ENCODE data around the gene HINT1.
"Not testable (repeated sequence)": the region's sequence is repeated elsewhere in the genome, so short reads cannot be mapped to it uniquely, and the experiment has no call there.

HINT1 gene

GRCh38 chr5:131165119-131165727, at the start of gene HINT1:
Gene HINT1, minus strand, starts transcription at chr5:131165256. Its CDS starts 51 bp downstream, at chr5:131165205.
- H3K9me3 Mint-ChIP-seq = no peaks in the 10 kb centered on the region

DNA sequence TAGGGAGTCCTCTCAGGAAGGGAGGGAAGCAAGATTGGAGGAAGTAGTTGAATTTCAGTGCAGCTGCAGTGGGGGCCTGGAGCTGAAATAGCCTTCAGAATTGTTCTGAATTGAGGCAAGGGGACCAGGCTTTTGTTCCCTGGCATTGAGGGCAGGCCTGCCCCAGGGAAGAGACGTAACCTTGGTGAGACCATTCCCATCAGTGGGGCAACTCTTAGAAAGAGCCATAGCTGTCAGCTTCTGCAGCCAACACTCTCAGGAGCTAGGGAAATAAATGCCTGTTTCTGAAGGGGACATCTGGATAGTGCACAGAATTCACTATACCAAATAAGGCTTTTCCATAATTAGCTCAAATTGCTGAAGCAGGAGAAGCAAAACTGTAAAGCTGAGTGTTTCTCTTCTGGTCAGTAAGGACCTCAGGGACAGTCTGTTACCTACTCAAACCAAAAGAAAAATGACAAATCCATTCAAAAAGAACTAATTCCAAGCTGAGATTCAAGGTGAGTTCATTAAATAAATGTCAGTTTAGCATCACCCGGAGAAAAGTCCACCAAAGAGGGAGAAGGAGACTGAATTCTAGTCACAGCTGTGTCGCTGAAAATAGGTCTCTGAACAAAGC, 49.7 kb upstream of the HINT1 start:
- no peaks in the 10 kb centered on the region for H3K27me3 Mint-ChIP-seq
- H3K27ac Mint-ChIP-seq = no peak overlapping the region
- ATAC-seq (no peak), DNase-seq (no peak)
- H3K4me1 Mint-ChIP-seq = peaks cover 77% of the 10 kb centered on the region
- no peak overlapping the region for H3K4me3 Mint-ChIP-seq
- H3K9me3 Mint-ChIP-seq = no peaks in the 10 kb centered on the region

More at GRCh38 chr5:131165119-131165727, at the start of gene HINT1:
- peak; percentile 91 for ATAC-seq
- Mint-ChIP-seq H3K4me1 (peaks cover 57% of the 10 kb centered on the region), H3K27me3 (no peaks in the 10 kb centered on the region), H3K27ac (peak within 1 kb of the TSS; percentile 98 to 99), H3K4me3 (peak within 1 kb of the TSS; percentile 93 to 94)
- peak; percentile 93 to 94 for DNase-seq

- Mint-ChIP-seq H3K27ac (peak overlapping the region in 1 of 2 donors; percentile 19), H3K27me3 (no peaks in the 10 kb centered on the region), H3K9me3 (no peaks in the 10 kb centered on the region), H3K4me3 (peak overlapping the region; percentile 29 to 55), H3K4me1 (peaks cover 69% of the 10 kb centered on the region)
- ATAC-seq (no peak), DNase-seq (no peak)
These were observed 47.5 kb upstream of the HINT1 start for GRCh38 chr5:131212471-131213021.

- DNase-seq (no peak), ATAC-seq (no peak)
- Mint-ChIP-seq H3K4me1 (peaks cover 73% of the 10 kb centered on the region), H3K4me3 (peak overlapping the region; percentile 71 to 80), H3K27me3 (no peaks in the 10 kb centered on the region), H3K27ac (no peak overlapping the region), H3K9me3 (no peaks in the 10 kb centered on the region)
These were observed 46.6 kb upstream of the HINT1 start for GRCh38 chr5:131211669-131212068.

- Mint-ChIP-seq H3K27ac (peak overlapping the region; percentile 86 to 98), H3K4me1 (peaks cover 72% of the 10 kb centered on the region), H3K4me3 (peak overlapping the region; percentile 80 to 81), H3K9me3 (no peaks in the 10 kb centered on the region), H3K27me3 (no peaks in the 10 kb centered on the region)
- ATAC-seq (no peak), DNase-seq (no peak)
These were observed 45.1 kb upstream of the HINT1 start for GRCh38 chr5:131210151-131210510.

DNA sequence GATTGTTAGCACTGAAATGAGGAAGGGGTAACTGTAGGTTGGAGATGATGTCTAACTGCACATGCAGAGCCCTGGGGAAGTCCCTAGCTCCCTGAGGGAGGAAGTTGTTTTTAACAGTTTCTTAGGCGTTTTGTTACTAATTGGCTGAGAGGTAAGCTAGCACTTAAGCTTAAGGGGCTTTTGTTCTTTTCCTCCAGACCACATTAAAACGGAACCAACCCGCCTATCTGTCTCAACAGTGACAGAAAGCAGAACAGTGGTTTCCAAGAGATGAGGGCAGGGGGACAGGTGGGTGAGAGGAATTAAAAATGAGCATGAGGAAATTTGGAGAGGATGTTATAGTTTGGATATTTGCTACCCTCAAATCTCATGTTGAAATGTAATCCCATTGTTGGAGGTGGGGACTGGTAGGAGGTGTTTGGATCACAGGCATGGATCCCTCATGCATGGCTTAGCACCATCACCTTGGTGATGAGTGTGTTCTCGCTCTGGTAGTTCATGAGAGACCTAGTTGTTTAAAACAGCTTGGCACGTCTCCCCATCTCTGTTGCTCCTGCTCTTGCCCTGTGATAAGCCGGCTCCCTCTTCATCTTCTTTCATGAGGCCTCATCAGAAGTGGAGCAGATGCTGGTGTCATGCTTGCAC, 44.6 kb upstream of the HINT1 start:
- ATAC-seq (peak; percentile 96), DNase-seq (peak; percentile 54 to 66)
- no peaks in the 10 kb centered on the region for H3K9me3 Mint-ChIP-seq
- peaks cover 67% of the 10 kb centered on the region for H3K4me1 Mint-ChIP-seq
- no peaks in the 10 kb centered on the region for H3K27me3 Mint-ChIP-seq
- peak overlapping the region; percentile 80 to 81 for H3K4me3 Mint-ChIP-seq
- H3K27ac Mint-ChIP-seq = peak overlapping the region; percentile 86 to 98

GRCh38 chr5:131209175-131209505, 44.1 kb upstream of the HINT1 start:
- peaks cover 62% of the 10 kb centered on the region for H3K4me1 Mint-ChIP-seq
- ATAC-seq = no peak

GRCh38 chr5:131206772-131207171, 41.7 kb upstream of the HINT1 start:
- no peak overlapping the region for H3K4me3 Mint-ChIP-seq
- H3K27ac Mint-ChIP-seq = no peak overlapping the region
- H3K4me1 Mint-ChIP-seq = peaks cover 44% of the 10 kb centered on the region
- ATAC-seq (no peak), DNase-seq (no peak)
- H3K27me3 Mint-ChIP-seq = no peaks in the 10 kb centered on the region
- H3K9me3 Mint-ChIP-seq = no peaks in the 10 kb centered on the region

More at GRCh38 chr5:131209175-131209505, 44.1 kb upstream of the HINT1 start:
- no peaks in the 10 kb centered on the region for H3K27me3 Mint-ChIP-seq
- peak overlapping the region; percentile 80 to 81 for H3K4me3 Mint-ChIP-seq
- no peaks in the 10 kb centered on the region for H3K9me3 Mint-ChIP-seq
- DNase-seq = no peak
- peak overlapping the region; percentile 54 to 98 for H3K27ac Mint-ChIP-seq

- no peak for DNase-seq
- Mint-ChIP-seq H3K4me1 (peaks cover 37% of the 10 kb centered on the region), H3K27me3 (no peaks in the 10 kb centered on the region), H3K4me3 (no peak overlapping the region), H3K27ac (no peak overlapping the region), H3K9me3 (no peaks in the 10 kb centered on the region)
- ATAC-seq = no peak
These were observed 41.0 kb upstream of the HINT1 start for GRCh38 chr5:131206061-131206460.

- no peak for ATAC-seq
These were observed 39.9 kb upstream of the HINT1 start for GRCh38 chr5:131204964-131205363.

GRCh38 chr5:131200560-131200959, 35.5 kb upstream of the HINT1 start:
- ATAC-seq (no peak), DNase-seq (no peak)
- Mint-ChIP-seq H3K4me3 (no peak overlapping the region), H3K9me3 (no peaks in the 10 kb centered on the region), H3K27me3 (no peaks in the 10 kb centered on the region), H3K4me1 (no peaks in the 10 kb centered on the region), H3K27ac (no peak overlapping the region)

More at GRCh38 chr5:131204964-131205363, 39.9 kb upstream of the HINT1 start:
- H3K27me3 Mint-ChIP-seq = no peaks in the 10 kb centered on the region
- H3K4me1 Mint-ChIP-seq = peaks cover 26% of the 10 kb centered on the region
- no peak overlapping the region for H3K27ac Mint-ChIP-seq
- DNase-seq = no peak
- no peaks in the 10 kb centered on the region for H3K9me3 Mint-ChIP-seq
- no peak overlapping the region for H3K4me3 Mint-ChIP-seq

- no peak overlapping the region for H3K4me3 Mint-ChIP-seq
- no peak overlapping the region for H3K27ac Mint-ChIP-seq
- no peak for ATAC-seq
These were observed 33.6 kb upstream of the HINT1 start for GRCh38 chr5:131198625-131199024.

DNA sequence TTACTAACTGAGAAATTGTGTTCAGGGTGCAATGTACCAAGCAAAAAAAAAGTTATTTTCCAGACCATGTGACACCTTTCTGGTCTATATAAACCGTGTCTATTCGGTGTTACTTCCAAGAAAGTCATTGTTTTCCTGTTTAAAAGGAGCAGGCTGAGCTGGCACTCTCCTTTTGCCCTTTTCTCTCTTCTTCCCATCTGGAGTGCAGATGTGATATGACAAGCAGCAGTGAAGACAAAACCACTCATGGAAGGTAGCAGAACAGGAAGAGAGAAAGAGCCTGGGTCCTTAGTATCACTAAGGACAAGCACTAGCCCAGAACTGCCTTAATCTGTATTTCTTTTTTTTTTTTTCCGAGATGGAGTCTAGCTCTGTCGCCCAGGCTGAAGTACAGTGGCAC, 31.3 kb upstream of the HINT1 start:
- DNase-seq = no peak
- H3K27ac Mint-ChIP-seq = no peak overlapping the region
- no peaks in the 10 kb centered on the region for H3K9me3 Mint-ChIP-seq

More at GRCh38 chr5:131198625-131199024, 33.6 kb upstream of the HINT1 start:
- Mint-ChIP-seq H3K9me3 (no peaks in the 10 kb centered on the region), H3K27me3 (no peaks in the 10 kb centered on the region), H3K4me1 (no peaks in the 10 kb centered on the region)
- no peak for DNase-seq

DNA sequence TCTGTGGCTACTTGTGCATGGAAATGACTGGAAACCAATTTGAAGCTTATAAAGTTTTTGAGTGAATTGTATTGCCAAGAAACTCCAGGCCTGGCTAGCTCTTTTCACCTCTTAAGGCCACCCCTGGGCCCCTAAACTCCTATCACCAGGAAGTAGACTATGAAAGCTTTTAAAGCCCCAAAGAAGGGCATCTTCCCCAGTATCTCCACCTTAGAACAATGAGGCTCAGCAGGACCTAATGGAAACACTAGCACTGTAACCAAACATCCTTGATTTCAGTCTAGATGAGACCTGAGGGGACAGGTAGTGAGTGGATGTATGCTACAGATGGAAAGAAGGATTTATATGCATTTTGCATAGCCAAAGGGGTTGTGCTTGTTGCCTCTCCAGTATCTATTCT, 30.6 kb upstream of the HINT1 start:
- ATAC-seq (no peak), DNase-seq (no peak)
- Mint-ChIP-seq H3K27ac (no peak overlapping the region), H3K4me3 (no peak overlapping the region), H3K9me3 (no peaks in the 10 kb centered on the region), H3K27me3 (no peaks in the 10 kb centered on the region), H3K4me1 (no peaks in the 10 kb centered on the region)

More for the DNA sequence above, 31.3 kb upstream of the HINT1 start:
- Mint-ChIP-seq H3K4me3 (no peak overlapping the region), H3K27me3 (no peaks in the 10 kb centered on the region), H3K4me1 (no peaks in the 10 kb centered on the region)
- no peak for ATAC-seq

GRCh38 chr5:131194725-131195124, 29.7 kb upstream of the HINT1 start:
- no peak overlapping the region for H3K27ac Mint-ChIP-seq
- DNase-seq (no peak), ATAC-seq (no peak)
- H3K4me3 Mint-ChIP-seq = no peak overlapping the region
- H3K9me3 Mint-ChIP-seq = no peaks in the 10 kb centered on the region
- no peaks in the 10 kb centered on the region for H3K27me3 Mint-ChIP-seq
- no peaks in the 10 kb centered on the region for H3K4me1 Mint-ChIP-seq

DNA sequence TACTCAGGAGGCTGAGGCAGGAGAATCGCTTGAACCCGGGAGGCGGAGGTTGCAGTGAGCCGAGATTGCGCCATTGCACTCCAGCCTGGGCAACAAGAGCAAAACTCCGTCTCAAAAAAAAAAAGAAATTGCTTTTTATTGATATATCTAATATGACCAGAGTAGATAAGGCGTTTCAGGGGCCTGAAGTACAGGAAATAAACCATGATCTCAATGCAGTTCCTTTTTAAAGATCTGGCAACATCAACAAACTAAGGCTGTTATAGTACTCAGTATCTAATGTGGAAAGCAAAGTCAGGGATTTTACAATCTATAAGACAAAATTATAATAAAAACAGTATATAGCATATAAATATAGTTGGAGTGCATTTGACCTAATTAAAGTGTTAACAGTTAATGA, 28.8 kb upstream of the HINT1 start:
- H3K9me3 Mint-ChIP-seq, H3K4me3 Mint-ChIP-seq, H3K27ac Mint-ChIP-seq, ATAC-seq, H3K27me3 Mint-ChIP-seq, H3K4me1 Mint-ChIP-seq, DNase-seq: not testable (repeated sequence)

Measured in stimulated activated naive CD8-positive, alpha-beta T cell treated with anti-CD3 and anti-CD28 coated beads, Interleukin-15, amount 100 ng/mL, for 72 hours (primary cell).